ENCODE results near the gene DNAI1. TPM values are rescaled to one million over a fixed set of nuclear protein-coding genes. Genes with fewer than 3 reads are reported as not detected.
"Not testable (repeated sequence)": the region's sequence is repeated elsewhere in the genome, so short reads cannot be mapped to it uniquely, and the experiment has no call there.

The DNAI1 gene
- total RNA-seq, 1 experiment from 2014 or later, result 0.25 TPM

GRCh38 chr9:34446951-34447350 is 11.7 kb upstream of the DNAI1 start:
- DNase-seq (ENCODE audit: extremely low read depth, low read depth), result no peak

GRCh38 chr9:34450644-34451043 is 8.0 kb upstream of the DNAI1 start:
- no peak for DNase-seq (ENCODE audit: extremely low read depth, low read depth)

GRCh38 chr9:34451135-34451534 is 7.5 kb upstream of the DNAI1 start:
- no peak for DNase-seq (ENCODE audit: extremely low read depth, low read depth)

GRCh38 chr9:34451545-34451944 is 7.1 kb upstream of the DNAI1 start:
- no peak for DNase-seq (ENCODE audit: extremely low read depth, low read depth)

GRCh38 chr9:34452568-34452967 is 6.0 kb upstream of the DNAI1 start:
- no peak for DNase-seq (ENCODE audit: extremely low read depth, low read depth)

- DNase-seq (ENCODE audit: extremely low read depth, low read depth), result no peak
These were observed 4.0 kb upstream of the DNAI1 start for GRCh38 chr9:34454571-34455065.

- no peak for DNase-seq (ENCODE audit: extremely low read depth, low read depth)
These were observed 2.5 kb upstream of the DNAI1 start for GRCh38 chr9:34456151-34456550.

GRCh38 chr9:34456746-34457145 is 1.9 kb upstream of the DNAI1 start:
- no peak for DNase-seq (ENCODE audit: extremely low read depth, low read depth)

- DNase-seq (ENCODE audit: extremely low read depth, low read depth), result peak; percentile 38
These were observed 1.2 kb upstream of the DNAI1 start for GRCh38 chr9:34457266-34458012.

- DNase-seq (ENCODE audit: extremely low read depth, low read depth), result no peak
These were observed 345 bp downstream of the DNAI1 start for GRCh38 chr9:34458959-34459340.

GRCh38 chr9:34459356-34459755 is 751 bp downstream of the DNAI1 start:
- DNase-seq (ENCODE audit: extremely low read depth, low read depth), result no peak

- no peak for DNase-seq (ENCODE audit: extremely low read depth, low read depth)
These were observed 1.3 kb downstream of the DNAI1 start for GRCh38 chr9:34459941-34460340.

- no peak for DNase-seq (ENCODE audit: extremely low read depth, low read depth)
These were observed 4.7 kb downstream of the DNAI1 start for GRCh38 chr9:34463098-34463900.

GRCh38 chr9:34463901-34464232 is 5.3 kb downstream of the DNAI1 start:
- no peak for DNase-seq (ENCODE audit: extremely low read depth, low read depth)

- no peak for DNase-seq (ENCODE audit: extremely low read depth, low read depth)
These were observed 6.0 kb downstream of the DNAI1 start for GRCh38 chr9:34464571-34464970.

GRCh38 chr9:34465468-34465867 is 6.9 kb downstream of the DNAI1 start:
- DNase-seq (ENCODE audit: extremely low read depth, low read depth), result no peak

GRCh38 chr9:34475097-34475496 is 16.5 kb downstream of the DNAI1 start:
- DNase-seq (ENCODE audit: extremely low read depth, low read depth), result no peak

- no peak for DNase-seq (ENCODE audit: extremely low read depth, low read depth)
These were observed 18.9 kb downstream of the DNAI1 start for GRCh38 chr9:34477541-34477940.

GRCh38 chr9:34479431-34479866 is 20.8 kb downstream of the DNAI1 start:
- DNase-seq (ENCODE audit: extremely low read depth, low read depth), result no peak

GRCh38 chr9:34481620-34482019 is 23.0 kb downstream of the DNAI1 start:
- DNase-seq (ENCODE audit: extremely low read depth, low read depth), result not testable (repeated sequence)

GRCh38 chr9:34482746-34483145 is 24.1 kb downstream of the DNAI1 start:
- not testable (repeated sequence) for DNase-seq (ENCODE audit: extremely low read depth, low read depth)

GRCh38 chr9:34484678-34485077 is 26.1 kb downstream of the DNAI1 start:
- no peak for DNase-seq (ENCODE audit: extremely low read depth, low read depth)

Data from NCI-H460 (cell line).